Caco-2 (cell line): ENCODE data around the gene RERE. TPM values are rescaled to one million over a fixed set of nuclear protein-coding genes. Genes with fewer than 3 reads are reported as not detected.

ENCODE experiments used
- BruUV-seq: library from RNA; stranded (reverse); fragments of 400-500 nt; replicated peaks from 2 replicates; lab custom pipeline; 2021; lab: Mats Ljungman, UMichigan
- CTCF ChIA-PET: fragments of 300-600 bp; sonication (Branson Sonifier 250); formaldehyde crosslinking; loops from one replicate; lab custom pipeline; 2022; ENCODE audit warnings: antibody characterized with exemption; lab: Charles Lee
- POLR2A ChIA-PET: fragments of 300-600 bp; sonication (Branson Sonifier 250); formaldehyde crosslinking; loops from one replicate; lab custom pipeline; 2022; ENCODE audit warnings: antibody characterized with exemption; lab: Charles Lee
- DNase-seq, 2 experiments: peaks; one replicate each; pipeline versions ENCODE4 v3.0.0 to v3.0.0-alpha.2; 2020 to 2022
- H3K27me3 ChIP-seq: replicated peaks from 2 replicates; pipeline ENCODE4 v1.6.0; 2011; ENCODE audit warnings: low read length; ENCODE audit not compliant: control insufficient read depth, insufficient read depth
- H3K36me3 ChIP-seq: 2 replicates; pipeline ENCODE4 v1.5.1; 2011; ENCODE audit warnings: low read length; ENCODE audit not compliant: control insufficient read depth, insufficient read depth
- H3K4me1 ChIP-seq: fragments of 250-450 bp; sonication (Bioruptor Pico); 2 replicates; pipeline ENCODE4 v1.5.1; 2020; ENCODE audit warnings: mild to moderate bottlenecking
- H3K4me3 ChIP-seq: 2 replicates; pipeline ENCODE4 v1.5.1; 2011; ENCODE audit warnings: low read depth, mild to moderate bottlenecking, control low read depth, low read length
- H3K9me3 ChIP-seq: fragments of 250-450 bp; sonication (Bioruptor Pico); 2 replicates; pipeline ENCODE4 v1.5.1; 2020; ENCODE audit warnings: mild to moderate bottlenecking, moderate library complexity
- H3K27ac Mint-ChIP-seq: one replicate; pipeline ENCODE4 v1.8.0; 2022; ENCODE audit warnings: mixed read lengths; ENCODE audit not compliant: unreplicated experiment
- H3K27me3 Mint-ChIP-seq: one replicate; pipeline ENCODE4 v1.8.0; 2022; ENCODE audit warnings: mixed read lengths; ENCODE audit not compliant: insufficient read depth, unreplicated experiment
- H3K36me3 Mint-ChIP-seq: one replicate; pipeline ENCODE4 v1.8.0; 2022; ENCODE audit warnings: mild to moderate bottlenecking, mixed read lengths; ENCODE audit not compliant: insufficient read depth, unreplicated experiment
- H3K4me1 Mint-ChIP-seq: one replicate; pipeline ENCODE4 v1.8.0; 2022; ENCODE audit warnings: low read depth, mixed read lengths; ENCODE audit not compliant: unreplicated experiment
- H3K4me3 Mint-ChIP-seq: one replicate; pipeline ENCODE4 v1.8.0; 2022; ENCODE audit warnings: mild to moderate bottlenecking, moderate library complexity, mixed read lengths; ENCODE audit not compliant: unreplicated experiment
- H3K9me3 Mint-ChIP-seq: one replicate; pipeline ENCODE4 v1.8.0; 2022; ENCODE audit warnings: mixed read lengths; ENCODE audit not compliant: unreplicated experiment
- intact Hi-C: fragments of 100-400 bp; cut with micrococcal nuclease; formaldehyde crosslinking; loops from one replicate; pipeline ENCODE4 v1.10.0; 2022; ENCODE audit not compliant: unreplicated experiment
- total RNA-seq: library from RNA; stranded (reverse); gene quantifications from 2 replicates; pipeline ENCODE4 v1.2.3, GENCODE V29; 2022
- TF ChIP-seq, protein P1 (sequence below), 2 experiments: fragments of 200-600 bp in 1 of 2; IDR thresholded peaks; 1 replicate in 1 of 2; 2 replicates in 1 of 2; pipeline versions ENCODE4 v1.5.1 to v1.8.0; 2011 to 2022; ENCODE audit warnings: antibody characterized with exemption in 1 of 2, control low read depth in 1 of 2, inconsistent platforms in 1 of 2, low read depth in 1 of 2, low read length in 1 of 2, mild to moderate bottlenecking in 1 of 2, moderate library complexity in 1 of 2; ENCODE audit not compliant: insufficient read depth in 1 of 2, severe bottlenecking in 1 of 2, unreplicated experiment in 1 of 2

RERE gene
- total RNA-seq, 1 experiment from 2014 or later, result 85.2 TPM

DNA sequence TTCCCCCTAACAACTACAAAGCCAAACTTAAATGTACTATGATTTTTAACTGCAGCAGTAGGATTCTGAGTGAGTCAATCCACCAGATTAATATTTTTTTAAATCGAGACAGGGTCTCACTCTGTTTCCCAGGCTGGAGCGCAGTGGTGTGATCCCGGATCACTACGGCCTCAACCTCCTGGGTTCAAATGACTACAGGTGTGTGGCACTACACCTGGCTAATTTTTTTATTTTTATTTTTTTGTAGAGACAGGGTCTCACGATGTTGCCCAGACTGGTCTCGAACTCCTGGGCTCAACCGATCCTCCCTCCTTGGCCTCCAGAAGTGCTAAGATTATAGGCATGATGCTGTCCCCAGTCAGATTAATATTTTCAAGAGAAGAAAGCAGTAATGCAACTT lies 411.4 kb downstream of the RERE start:
- Mint-ChIP-seq H3K4me3 (no peak overlapping the region), H3K9me3 (no peaks in the 10 kb centered on the region), H3K4me1 (peaks cover 8% of the 10 kb centered on the region), H3K36me3 (peaks cover 41% of the 10 kb centered on the region), H3K27me3 (no peaks in the 10 kb centered on the region), H3K27ac (no peak overlapping the region)
- BruUV-seq, result no TSS peak
- H3K4me3 ChIP-seq, result no peak overlapping the region
- no peak for DNase-seq
- intact Hi-C loops, result loop anchor here (5.0 kb wide), 1 partner anchor 36 kb away; no protein-coding TSS in a partner anchor
- ChIA-PET CTCF (no interaction called here), POLR2A (no interaction called here)
- TF ChIP-seq, protein P1, sequence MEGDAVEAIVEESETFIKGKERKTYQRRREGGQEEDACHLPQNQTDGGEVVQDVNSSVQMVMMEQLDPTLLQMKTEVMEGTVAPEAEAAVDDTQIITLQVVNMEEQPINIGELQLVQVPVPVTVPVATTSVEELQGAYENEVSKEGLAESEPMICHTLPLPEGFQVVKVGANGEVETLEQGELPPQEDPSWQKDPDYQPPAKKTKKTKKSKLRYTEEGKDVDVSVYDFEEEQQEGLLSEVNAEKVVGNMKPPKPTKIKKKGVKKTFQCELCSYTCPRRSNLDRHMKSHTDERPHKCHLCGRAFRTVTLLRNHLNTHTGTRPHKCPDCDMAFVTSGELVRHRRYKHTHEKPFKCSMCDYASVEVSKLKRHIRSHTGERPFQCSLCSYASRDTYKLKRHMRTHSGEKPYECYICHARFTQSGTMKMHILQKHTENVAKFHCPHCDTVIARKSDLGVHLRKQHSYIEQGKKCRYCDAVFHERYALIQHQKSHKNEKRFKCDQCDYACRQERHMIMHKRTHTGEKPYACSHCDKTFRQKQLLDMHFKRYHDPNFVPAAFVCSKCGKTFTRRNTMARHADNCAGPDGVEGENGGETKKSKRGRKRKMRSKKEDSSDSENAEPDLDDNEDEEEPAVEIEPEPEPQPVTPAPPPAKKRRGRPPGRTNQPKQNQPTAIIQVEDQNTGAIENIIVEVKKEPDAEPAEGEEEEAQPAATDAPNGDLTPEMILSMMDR (IDR thresholded peaks at IDR 0.05; ENCODE audit: insufficient read depth in 1 of 2, low read depth in 1 of 2, low read length in 1 of 2, severe bottlenecking in 1 of 2, unreplicated experiment in 1 of 2), result no peak
- H3K4me1 ChIP-seq, result peaks cover 6% of the 10 kb centered on the region; the same call in 1 of the 2 replicates
- no peaks in the 10 kb centered on the region for H3K9me3 ChIP-seq
- peaks cover 2% of the 10 kb centered on the region; the same call in 1 of the 2 replicates for H3K36me3 ChIP-seq
- H3K27me3 ChIP-seq, result no peaks in the 10 kb centered on the region

DNA sequence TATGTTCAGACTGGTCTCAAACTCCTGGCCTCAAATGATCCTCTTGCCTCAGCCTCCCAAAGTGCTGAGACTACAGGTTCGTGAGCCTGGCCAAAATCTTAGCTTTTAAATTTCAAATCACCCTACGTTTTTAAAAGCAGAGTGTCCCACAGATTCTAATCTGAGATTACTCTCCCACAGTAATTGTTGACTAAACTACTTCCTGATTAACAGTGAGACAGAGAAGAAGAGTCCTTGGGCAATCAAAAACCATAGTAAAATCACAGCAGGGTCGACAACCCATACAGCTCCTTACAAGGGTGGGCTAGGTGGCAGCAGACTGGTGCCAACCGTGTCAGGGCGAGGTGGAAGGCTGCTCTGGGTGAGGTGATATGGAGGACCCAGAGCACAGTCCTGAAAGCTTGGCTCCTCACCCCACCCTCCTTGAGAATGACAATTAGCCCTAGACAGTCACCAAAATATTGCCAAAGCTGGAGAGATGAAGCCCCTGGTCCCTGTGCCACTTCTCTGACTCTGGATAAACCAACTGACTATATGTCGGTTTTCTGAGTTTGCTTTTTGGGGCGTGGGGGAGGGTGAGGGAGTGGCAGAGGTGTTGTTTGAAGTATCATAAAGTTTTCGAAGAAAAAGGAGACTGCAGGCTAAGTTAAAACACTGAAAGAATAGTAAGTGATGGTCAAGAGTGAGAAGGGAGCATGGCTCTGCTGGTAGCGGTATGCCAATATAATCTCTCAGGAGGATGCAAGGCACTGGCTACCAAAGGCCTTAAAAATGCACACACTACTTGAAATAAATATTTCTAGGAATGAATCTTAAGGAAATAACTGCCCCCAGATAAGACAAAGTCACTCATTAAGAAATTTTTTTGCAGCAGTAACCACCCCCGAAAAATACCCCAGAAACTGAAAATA lies 412.7 kb downstream of the RERE start:
- H3K27me3 ChIP-seq, result no peaks in the 10 kb centered on the region
- H3K4me3 Mint-ChIP-seq, result no peak overlapping the region
- ChIA-PET CTCF (no interaction called here), POLR2A (no interaction called here)
- no TSS peak for BruUV-seq
- no peak for DNase-seq
- H3K27ac Mint-ChIP-seq, result no peak overlapping the region
- TF ChIP-seq, protein P1 (IDR thresholded peaks at IDR 0.05; ENCODE audit: insufficient read depth in 1 of 2, low read depth in 1 of 2, low read length in 1 of 2, severe bottlenecking in 1 of 2, unreplicated experiment in 1 of 2), result no peak
- H3K27me3 Mint-ChIP-seq, result no peaks in the 10 kb centered on the region
- intact Hi-C loops, result loop anchor here (5.0 kb wide), 1 partner anchor 38 kb away; no protein-coding TSS in a partner anchor
- no peaks in the 10 kb centered on the region for H3K9me3 ChIP-seq
- peaks cover under 1% of the 10 kb centered on the region for H3K4me1 Mint-ChIP-seq
- H3K36me3 Mint-ChIP-seq, result peaks cover 34% of the 10 kb centered on the region
- H3K9me3 Mint-ChIP-seq, result no peaks in the 10 kb centered on the region
- H3K36me3 ChIP-seq, result peaks cover 2% of the 10 kb centered on the region; the same call in 1 of the 2 replicates
- H3K4me1 ChIP-seq, result peaks cover 6% of the 10 kb centered on the region; the same call in 1 of the 2 replicates
- no peak overlapping the region for H3K4me3 ChIP-seq

DNA sequence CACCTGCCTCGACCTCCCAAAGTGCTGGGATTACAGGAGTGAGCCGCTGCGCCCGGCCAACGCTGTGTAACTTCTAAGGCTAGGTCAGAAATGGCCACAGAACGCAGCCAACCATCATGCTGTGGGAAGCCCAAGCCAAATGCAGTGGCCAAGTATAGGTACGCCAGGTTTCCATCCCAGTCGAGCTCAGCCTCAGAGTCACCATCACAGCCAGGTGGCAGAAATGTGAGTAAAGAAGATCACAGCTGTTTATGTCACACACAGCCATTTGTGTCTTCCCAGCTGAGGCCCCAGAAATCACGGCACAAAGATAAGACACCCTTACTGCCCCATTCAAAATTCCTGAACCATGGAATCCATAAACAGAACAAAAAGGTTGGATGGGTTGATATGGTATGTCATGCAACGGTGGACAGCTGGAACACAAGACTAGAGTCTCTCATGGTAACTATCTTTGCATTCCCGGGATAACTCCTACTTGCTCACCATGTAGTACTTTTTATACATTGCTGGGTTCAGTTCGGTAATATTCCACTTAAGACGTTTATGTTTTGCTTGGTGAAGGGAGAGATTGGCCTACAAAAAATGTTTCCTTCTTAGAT lies 415.2 kb downstream of the RERE start:
- no peaks in the 10 kb centered on the region for H3K9me3 Mint-ChIP-seq
- peaks cover 2% of the 10 kb centered on the region; the same call in 1 of the 2 replicates for H3K36me3 ChIP-seq
- ChIA-PET CTCF (no interaction called here), POLR2A (no interaction called here)
- TF ChIP-seq, protein P1 (IDR thresholded peaks at IDR 0.05; ENCODE audit: insufficient read depth in 1 of 2, low read depth in 1 of 2, low read length in 1 of 2, severe bottlenecking in 1 of 2, unreplicated experiment in 1 of 2), result no peak
- peaks cover 5% of the 10 kb centered on the region; the same call in 1 of the 2 replicates for H3K4me1 ChIP-seq
- H3K27me3 ChIP-seq, result no peaks in the 10 kb centered on the region
- peaks cover 20% of the 10 kb centered on the region for H3K4me1 Mint-ChIP-seq
- H3K27me3 Mint-ChIP-seq, result no peaks in the 10 kb centered on the region
- no peak overlapping the region for H3K4me3 ChIP-seq
- intact Hi-C loops, result no loop called here
- no peaks in the 10 kb centered on the region for H3K9me3 ChIP-seq
- H3K36me3 Mint-ChIP-seq, result peaks cover 35% of the 10 kb centered on the region
- H3K4me3 Mint-ChIP-seq, result no peak overlapping the region
- no peak overlapping the region for H3K27ac Mint-ChIP-seq
- DNase-seq, result no peak
- no TSS peak for BruUV-seq
